ENCODE data around the gene LFNG.

GRCh38 chr7:2495418-2496299 is 23.9 kb upstream of the LFNG start:
- no peak for TF ChIP-seq POLR2A (IDR thresholded peaks at IDR 0.05)
- TF ChIP-seq CTCF (IDR thresholded peaks at IDR 0.05), result no peak
- no peak for TF ChIP-seq POLR2AphosphoS5 (IDR thresholded peaks at IDR 0.05)
